ENCODE data around the gene MEGF10. TPM values are rescaled to one million over a fixed set of nuclear protein-coding genes. Genes with fewer than 3 reads are reported as not detected.

Gene MEGF10
- total RNA-seq, 1 donor from 2014 or later = 1.3 TPM

DNA sequence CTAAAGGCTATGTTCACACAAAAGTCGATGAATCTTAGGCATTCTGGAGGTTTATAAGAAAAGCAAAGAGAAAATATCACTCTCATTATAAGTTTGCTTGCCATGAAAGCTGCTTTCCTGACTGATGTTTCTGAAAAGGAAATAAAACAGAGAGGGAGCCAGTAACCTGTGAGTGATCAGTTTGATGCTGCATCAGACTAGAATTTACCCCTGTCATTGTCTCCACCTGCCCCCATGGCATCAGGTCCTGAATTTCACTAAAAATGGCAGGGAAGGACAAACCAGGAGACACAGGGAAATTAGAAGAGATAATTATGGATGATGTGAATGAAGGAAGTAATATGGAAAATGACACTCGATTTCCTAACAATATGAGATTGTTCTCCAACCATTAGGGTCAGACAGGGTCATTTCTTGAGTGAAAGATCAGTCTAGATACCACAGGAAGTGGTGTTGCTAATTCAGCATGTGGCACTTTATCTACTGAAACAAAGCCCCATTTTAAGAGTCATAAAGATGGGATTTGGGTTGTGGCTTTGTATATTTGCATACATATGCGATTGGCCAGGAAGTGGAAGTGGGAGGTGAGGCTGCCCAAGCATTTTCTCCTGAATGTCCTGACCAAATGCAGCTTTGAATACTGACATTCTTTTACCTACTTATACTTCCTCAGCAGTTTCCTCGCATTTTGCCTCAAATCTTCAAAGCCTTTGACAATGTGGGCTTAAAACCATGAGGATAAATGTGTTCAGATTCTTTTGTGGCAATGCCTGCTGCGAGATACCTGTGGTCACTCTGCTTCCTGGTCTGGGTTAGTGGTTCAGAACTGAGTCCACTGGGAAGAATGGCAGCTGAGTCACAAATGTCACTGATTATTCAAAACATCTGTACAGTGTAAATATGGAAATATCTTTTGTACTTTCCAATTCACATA is 29.7 kb downstream of the MEGF10 start:
- H3K4me3 ChIP-seq (ENCODE audit: low read depth, low read length) = no peak overlapping the region
- H3K36me3 ChIP-seq (ENCODE audit: control insufficient read depth, insufficient read depth, low read length) = no peaks in the 10 kb centered on the region
- DNase-seq (ENCODE audit: low read depth) = peak; percentile 54
- H3K27me3 ChIP-seq (ENCODE audit: control insufficient read depth, insufficient read depth, low read length) = no peaks in the 10 kb centered on the region
- TF ChIP-seq, protein P1, sequence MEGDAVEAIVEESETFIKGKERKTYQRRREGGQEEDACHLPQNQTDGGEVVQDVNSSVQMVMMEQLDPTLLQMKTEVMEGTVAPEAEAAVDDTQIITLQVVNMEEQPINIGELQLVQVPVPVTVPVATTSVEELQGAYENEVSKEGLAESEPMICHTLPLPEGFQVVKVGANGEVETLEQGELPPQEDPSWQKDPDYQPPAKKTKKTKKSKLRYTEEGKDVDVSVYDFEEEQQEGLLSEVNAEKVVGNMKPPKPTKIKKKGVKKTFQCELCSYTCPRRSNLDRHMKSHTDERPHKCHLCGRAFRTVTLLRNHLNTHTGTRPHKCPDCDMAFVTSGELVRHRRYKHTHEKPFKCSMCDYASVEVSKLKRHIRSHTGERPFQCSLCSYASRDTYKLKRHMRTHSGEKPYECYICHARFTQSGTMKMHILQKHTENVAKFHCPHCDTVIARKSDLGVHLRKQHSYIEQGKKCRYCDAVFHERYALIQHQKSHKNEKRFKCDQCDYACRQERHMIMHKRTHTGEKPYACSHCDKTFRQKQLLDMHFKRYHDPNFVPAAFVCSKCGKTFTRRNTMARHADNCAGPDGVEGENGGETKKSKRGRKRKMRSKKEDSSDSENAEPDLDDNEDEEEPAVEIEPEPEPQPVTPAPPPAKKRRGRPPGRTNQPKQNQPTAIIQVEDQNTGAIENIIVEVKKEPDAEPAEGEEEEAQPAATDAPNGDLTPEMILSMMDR (IDR thresholded peaks at IDR 0.05; ENCODE audit: insufficient read depth, low read length, poor library complexity, severe bottlenecking) = no peak

DNA sequence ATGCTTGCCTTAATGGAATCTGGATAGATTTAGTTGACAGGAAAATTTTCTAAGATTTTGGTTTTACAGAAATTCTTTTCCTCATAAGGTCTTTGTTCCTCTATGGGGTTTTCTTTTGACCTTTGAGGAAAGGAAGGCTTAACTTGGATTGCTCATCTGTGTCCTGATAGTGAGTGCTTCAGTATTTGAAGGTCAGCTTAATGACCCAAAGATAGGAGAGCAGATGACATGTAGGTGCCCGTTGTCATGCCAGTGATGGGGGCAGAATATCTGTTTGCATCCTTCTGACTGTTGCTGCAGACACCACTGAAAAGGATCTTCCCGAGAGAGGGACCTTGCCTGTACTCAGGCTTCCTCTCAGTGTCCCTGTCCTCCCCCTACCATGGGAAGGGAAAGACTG is 30.9 kb downstream of the MEGF10 start:
- DNase-seq (ENCODE audit: low read depth) = no peak
- Histone ChIP-seq H3K27me3 (ENCODE audit: control insufficient read depth, insufficient read depth, low read length) (no peaks in the 10 kb centered on the region), H3K4me3 (ENCODE audit: low read depth, low read length) (no peak overlapping the region), H3K36me3 (ENCODE audit: control insufficient read depth, insufficient read depth, low read length) (no peaks in the 10 kb centered on the region)
- TF ChIP-seq, protein P1 (IDR thresholded peaks at IDR 0.05; ENCODE audit: insufficient read depth, low read length, poor library complexity, severe bottlenecking) = no peak

DNA sequence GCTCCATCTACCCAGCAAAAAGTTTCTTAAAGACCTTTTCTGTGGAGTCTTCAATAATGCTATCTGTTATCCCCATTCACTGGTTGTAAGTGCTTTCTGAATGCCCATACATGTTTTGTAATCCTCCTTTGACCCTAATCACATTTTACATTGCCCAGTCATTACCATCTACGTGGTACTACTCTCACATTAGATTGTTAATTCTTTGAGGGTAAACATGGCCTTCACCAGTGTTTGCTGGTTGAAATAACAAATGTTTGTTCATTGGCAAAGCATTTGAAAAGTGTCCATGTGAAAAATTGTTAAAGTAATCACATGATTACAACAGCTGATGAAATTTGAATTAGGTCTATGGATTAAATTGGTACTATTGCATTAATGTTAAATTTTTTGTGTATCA is 31.8 kb downstream of the MEGF10 start:
- TF ChIP-seq, protein P1 (IDR thresholded peaks at IDR 0.05; ENCODE audit: insufficient read depth, low read length, poor library complexity, severe bottlenecking) = no peak
- Histone ChIP-seq H3K4me3 (ENCODE audit: low read depth, low read length) (no peak overlapping the region), H3K27me3 (ENCODE audit: control insufficient read depth, insufficient read depth, low read length) (no peaks in the 10 kb centered on the region), H3K36me3 (ENCODE audit: control insufficient read depth, insufficient read depth, low read length) (no peaks in the 10 kb centered on the region)
- no peak for DNase-seq (ENCODE audit: low read depth)

DNA sequence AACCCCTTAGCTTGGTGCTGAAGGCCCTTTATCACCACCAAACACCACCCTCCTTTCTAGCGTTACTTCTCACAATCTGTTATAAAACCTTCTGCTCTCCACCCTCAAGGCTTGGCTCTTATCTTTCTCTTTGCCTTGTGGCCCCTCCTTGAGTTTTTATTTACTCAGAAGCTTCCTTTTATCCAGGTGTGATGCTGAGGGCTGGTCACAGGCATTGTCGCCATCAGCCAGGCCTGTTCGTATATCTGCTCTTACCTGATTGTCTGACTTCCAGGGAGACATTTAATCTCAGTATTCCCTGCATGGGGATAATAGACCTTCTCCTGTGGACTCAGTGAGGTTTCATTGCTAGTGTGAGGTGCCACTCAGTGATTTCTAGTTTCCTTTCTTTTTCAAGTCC is 34.2 kb downstream of the MEGF10 start:
- TF ChIP-seq, protein P1 (IDR thresholded peaks at IDR 0.05; ENCODE audit: insufficient read depth, low read length, poor library complexity, severe bottlenecking) = no peak
- no peak for DNase-seq (ENCODE audit: low read depth)
- H3K4me3 ChIP-seq (ENCODE audit: low read depth, low read length) = no peak overlapping the region
- H3K27me3 ChIP-seq (ENCODE audit: control insufficient read depth, insufficient read depth, low read length) = no peaks in the 10 kb centered on the region
- no peaks in the 10 kb centered on the region for H3K36me3 ChIP-seq (ENCODE audit: control insufficient read depth, insufficient read depth, low read length)

DNA sequence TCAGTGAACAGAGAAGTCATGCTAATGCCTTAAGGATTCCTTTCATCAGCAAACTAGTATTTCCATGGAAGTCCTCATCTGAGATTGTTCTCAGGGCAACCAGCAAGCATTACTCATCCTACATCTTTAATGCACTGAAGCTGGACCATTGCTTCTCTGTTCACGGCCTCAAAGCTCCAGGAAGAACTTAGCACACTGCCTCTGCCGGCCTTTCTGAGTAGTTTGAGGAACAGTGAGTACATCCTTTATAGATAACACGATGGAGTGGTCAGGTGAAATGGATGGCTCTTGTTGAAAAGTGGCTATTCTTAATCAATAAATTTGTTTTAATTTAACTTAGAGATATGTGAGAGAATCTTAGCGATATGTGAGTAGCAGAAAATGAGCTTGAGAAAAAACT is 35.8 kb downstream of the MEGF10 start:
- TF ChIP-seq, protein P1 (IDR thresholded peaks at IDR 0.05; ENCODE audit: insufficient read depth, low read length, poor library complexity, severe bottlenecking) = no peak
- H3K4me3 ChIP-seq (ENCODE audit: low read depth, low read length) = no peak overlapping the region
- DNase-seq (ENCODE audit: low read depth) = no peak
- H3K27me3 ChIP-seq (ENCODE audit: control insufficient read depth, insufficient read depth, low read length) = no peaks in the 10 kb centered on the region
- H3K36me3 ChIP-seq (ENCODE audit: control insufficient read depth, insufficient read depth, low read length) = no peaks in the 10 kb centered on the region

Data from kidney epithelial cell (primary cell).